GM13976 (cell line): ENCODE results near the gene DNM1.

Experiments
- DNase-seq: peaks from one replicate; pipeline ENCODE4 v3.0.0; 2012; ENCODE audit warnings: low spot score
- in situ Hi-C: fragments of 300-500 bp; cut with MboI; formaldehyde crosslinking; loops from one replicate; pipeline ENCODE4 v1.12.0; 2022; ENCODE audit warnings: low sequenced_read_pairs, mixed read lengths, inconsistent platforms; ENCODE audit not compliant: unreplicated experiment
- TF ChIP-seq, protein P1 (sequence below): IDR thresholded peaks from 2 replicates; pipeline ENCODE4 v1.5.1; 2012; ENCODE audit warnings: borderline replicate concordance, mild to moderate bottlenecking; ENCODE audit not compliant: insufficient read depth; ENCODE audit errors: extremely low read depth, missing control alignments, control extremely low read depth

DNM1 gene

DNA sequence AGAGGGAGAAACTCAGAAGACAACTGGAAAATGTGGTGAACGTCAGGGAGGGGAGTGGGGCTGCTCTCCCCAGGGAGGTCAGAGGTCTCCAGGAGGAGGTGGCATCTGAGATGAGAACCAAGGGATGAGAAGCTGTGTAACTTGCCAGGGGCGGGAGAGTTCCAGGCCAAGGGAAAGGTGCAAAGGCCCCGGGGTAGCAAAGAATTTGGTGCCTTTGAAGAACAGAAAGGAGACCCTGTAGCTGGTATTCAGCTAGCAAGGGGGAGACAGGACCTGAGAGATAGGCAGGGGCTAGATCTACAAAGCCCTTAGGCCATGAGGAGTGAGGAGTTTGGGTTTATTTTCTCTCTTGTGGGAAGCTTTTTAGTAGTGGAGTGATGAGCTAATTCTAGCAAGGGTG, 3.3 kb downstream of the DNM1 start:
- TF ChIP-seq, protein P1, sequence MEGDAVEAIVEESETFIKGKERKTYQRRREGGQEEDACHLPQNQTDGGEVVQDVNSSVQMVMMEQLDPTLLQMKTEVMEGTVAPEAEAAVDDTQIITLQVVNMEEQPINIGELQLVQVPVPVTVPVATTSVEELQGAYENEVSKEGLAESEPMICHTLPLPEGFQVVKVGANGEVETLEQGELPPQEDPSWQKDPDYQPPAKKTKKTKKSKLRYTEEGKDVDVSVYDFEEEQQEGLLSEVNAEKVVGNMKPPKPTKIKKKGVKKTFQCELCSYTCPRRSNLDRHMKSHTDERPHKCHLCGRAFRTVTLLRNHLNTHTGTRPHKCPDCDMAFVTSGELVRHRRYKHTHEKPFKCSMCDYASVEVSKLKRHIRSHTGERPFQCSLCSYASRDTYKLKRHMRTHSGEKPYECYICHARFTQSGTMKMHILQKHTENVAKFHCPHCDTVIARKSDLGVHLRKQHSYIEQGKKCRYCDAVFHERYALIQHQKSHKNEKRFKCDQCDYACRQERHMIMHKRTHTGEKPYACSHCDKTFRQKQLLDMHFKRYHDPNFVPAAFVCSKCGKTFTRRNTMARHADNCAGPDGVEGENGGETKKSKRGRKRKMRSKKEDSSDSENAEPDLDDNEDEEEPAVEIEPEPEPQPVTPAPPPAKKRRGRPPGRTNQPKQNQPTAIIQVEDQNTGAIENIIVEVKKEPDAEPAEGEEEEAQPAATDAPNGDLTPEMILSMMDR: no peak
- in situ Hi-C loops: no loop called here
- DNase-seq: no peak

DNA sequence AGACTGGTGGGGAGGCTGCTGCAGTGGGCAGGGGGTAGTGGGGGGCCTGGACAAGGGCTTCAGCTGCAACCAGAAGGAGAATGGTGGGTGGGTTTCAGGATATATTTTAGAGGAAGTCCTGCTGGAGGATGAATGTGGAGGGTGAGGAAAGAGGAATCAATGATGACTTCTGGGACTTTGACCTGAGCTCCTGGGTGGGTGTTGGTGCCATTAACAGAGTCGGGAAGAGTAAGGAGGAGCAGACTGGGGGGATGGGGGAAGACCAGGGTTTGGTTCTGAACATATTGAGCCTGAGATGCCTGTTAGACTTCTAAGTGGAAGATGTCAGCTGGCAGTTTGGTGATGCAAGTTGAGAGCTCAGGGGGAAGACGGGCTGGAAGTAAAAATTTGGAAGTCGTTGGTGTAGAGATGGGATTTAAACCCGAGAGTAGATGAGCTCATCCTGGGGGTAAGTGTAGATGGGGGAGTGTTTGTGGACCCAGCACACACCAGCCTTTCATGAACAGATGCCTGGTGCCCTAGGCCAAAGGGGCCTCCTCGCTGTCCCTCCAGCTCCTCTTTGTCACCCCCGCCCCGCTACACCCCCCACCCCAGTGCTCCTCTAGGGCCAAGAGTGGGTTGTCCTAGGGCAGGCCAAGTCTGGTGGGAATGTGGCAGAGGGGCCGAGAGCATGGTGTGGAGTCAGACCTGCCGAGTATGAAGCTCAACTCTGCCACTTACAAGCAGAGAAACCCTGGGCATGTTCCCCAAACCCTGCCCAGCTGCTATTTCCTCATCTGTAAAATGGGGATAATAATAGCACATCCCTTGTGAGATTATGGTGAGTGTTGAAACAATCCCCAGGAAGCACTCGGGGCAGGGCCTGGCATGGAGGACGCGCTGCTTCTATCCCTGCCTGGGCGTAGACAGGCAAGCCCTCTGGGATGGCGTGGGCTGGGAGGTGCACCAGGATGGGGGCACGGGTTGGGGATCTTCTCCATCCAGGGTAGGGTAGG, 4.0 kb downstream of the DNM1 start:
- no peak for DNase-seq
- TF ChIP-seq, protein P1: no peak
- in situ Hi-C loops: no loop called here

DNA sequence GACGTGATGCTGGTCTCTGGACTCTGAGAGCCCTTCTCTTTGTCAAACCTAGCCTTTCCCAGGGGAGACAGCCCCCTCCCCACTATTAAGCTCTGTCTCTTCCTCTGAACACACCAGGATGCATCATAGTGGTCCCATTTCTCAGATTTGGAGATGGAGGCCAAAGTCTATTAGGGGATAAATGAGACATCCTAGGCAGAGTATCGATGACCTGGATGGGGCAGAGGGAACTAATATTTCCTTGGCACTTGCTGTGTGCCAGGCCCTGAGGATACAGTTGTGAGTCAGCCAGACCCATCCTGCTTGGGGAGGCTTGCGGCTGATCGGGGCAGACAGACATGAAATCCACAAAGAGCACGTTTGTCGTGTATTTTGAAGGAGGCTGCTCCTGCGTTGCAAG, 5.2 kb downstream of the DNM1 start:
- in situ Hi-C loops: no loop called here
- no peak for DNase-seq
- TF ChIP-seq, protein P1: no peak

DNA sequence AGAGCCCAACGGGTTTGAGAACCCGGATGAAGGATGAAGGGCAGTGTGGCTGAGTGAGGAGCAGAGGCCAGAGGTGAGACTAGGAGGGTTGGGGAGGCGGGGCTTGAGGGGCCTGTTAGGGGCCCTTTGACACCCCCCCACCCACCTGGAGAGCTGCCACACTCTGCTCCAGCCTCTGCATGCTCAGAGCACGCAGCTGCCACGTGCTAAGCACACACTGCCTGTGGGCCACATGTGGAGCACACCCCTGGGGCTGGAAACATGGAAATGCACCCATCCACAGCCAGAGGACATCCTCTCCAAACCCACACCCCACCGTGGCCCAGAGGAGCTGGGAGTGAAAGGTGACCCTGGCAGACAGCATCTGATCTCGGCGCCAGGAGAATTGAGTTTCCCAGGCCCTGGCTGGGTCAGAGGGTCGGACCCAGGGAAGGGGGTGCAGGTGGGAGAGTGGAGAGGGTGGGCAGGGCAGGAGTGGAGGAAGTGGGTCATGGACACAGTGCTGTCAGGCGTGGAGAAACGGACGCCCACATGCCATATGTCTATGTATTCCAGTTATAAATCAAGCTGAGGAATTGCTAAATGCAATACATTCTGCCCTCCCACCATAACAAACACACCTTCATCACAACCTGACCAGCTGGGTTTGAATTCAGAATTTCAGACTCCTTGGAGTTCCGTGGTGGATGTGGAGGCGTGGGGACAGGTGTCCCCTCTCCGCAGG, 5.9 kb downstream of the DNM1 start:
- in situ Hi-C loops: no loop called here
- DNase-seq: no peak
- TF ChIP-seq, protein P1: no peak

DNA sequence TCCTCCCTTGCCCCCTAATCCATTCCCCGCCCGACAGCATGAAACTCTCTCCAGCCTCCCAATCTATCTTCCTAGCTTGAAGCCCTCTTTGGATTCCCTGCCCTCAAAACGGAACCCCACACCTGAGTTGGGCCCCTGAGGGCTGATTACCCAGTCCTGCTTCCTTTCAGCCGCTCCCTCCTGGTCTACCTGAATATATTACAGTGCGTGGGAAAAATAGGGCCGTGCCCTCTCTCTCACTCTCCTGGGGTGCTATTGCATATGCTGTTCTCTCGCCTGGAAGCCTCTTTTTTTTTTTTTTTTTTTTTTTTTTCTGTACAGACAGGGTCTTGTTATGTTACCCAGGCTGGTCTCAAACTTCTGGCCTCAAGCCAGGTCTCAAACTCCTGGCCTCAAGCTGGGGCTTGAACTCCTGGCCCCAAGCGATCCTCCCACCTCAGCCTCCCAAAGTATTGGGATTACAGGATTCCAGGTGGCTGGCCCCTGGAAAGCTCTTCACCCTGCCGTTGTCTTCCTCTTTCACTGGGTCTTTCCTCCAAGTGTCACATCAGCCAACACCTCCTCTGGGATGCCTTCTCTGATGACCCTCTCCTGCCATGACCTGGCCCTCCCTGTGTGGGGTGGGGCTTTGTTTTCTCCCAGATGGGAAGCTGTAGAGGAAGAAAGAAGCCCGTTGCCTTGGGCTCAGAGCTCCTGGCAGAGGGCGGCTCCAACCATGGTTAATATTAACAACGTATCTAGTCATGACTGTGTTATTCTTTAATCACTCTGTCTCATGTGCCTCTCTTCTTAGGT, 8.2 kb downstream of the DNM1 start:
- TF ChIP-seq, protein P1: no peak
- no peak for DNase-seq

DNA sequence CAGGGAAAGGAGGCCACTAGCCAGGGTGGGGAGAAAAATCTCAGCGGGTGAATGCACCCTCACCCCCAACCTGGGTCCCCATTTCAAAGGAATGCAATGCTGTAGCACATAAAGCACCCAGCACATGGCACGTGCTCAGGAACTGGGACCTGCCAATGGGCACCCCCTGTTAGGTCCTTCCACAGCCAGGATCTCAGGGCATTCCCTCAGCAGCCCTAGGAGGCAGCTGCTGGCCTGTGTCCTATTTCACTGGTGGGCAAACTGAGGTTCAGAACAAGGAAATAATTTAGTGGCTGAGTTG, 8.8 kb downstream of the DNM1 start:
- in situ Hi-C loops: no loop called here

More for the DNA sequence above, 8.2 kb downstream of the DNM1 start:
- in situ Hi-C loops: no loop called here

More for the DNA sequence above, 8.8 kb downstream of the DNM1 start:
- no peak for DNase-seq
- TF ChIP-seq, protein P1: no peak
